HG03432 (cell line): ENCODE results near the gene ABCB11.
"Not testable (repeated sequence)": the region's sequence is repeated elsewhere in the genome, so short reads cannot be mapped to it uniquely, and the experiment has no call there.

ENCODE experiments used
- ATAC-seq: cut with Tn5 transposase; IDR thresholded peaks from one replicate; pipeline ENCODE4 v1.9.1; 2021; ENCODE audit warnings: mild to moderate bottlenecking, moderate library complexity; ENCODE audit not compliant: unreplicated experiment

The ABCB11 gene

GRCh38 chr2:168939918-168940317 lies 91.2 kb downstream of the ABCB11 start:
- peak; percentile 87 for ATAC-seq

- no peak for ATAC-seq
These were observed 92.1 kb downstream of the ABCB11 start for GRCh38 chr2:168939061-168939460.

GRCh38 chr2:168935810-168936581 lies 95.1 kb downstream of the ABCB11 start:
- no peak for ATAC-seq

DNA sequence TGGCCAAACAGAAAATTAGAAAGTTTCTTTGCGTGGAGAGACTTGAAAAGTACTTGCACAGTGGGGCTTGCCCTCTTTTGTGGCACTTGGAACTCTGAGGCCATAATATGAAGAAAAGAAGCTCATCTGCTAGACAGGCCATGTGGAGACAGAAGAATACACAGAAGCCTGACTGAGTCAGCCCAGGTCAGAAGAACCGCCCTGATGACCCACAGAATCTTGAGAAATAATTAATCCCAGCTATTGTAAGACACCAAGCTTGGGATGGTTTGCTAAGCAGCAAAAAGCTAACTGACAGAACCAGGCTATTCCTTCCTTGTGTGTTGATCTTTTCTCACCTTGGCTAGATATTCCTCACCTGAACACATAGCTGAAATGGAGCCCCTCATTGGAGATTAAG lies 96.3 kb downstream of the ABCB11 start:
- no peak for ATAC-seq

DNA sequence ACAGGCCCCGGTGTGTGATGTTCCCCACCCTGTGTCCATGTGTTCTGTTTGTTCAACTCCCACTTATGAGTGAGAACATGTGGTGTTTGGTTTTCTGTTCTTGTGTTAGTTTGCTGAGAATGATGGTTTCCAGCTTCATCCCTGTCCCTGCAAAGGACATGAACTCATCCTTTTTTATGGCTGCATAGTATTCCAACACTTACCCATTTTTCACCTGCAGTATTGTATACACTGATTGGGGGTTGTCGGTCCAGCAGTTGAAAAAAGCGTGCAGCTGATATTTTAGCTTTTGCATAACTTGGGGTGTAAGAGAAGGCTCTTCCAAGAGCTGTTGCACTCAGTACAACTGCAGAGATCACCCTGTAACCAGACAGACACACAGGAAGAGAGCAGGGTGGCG lies 99.0 kb downstream of the ABCB11 start:
- ATAC-seq = not testable (repeated sequence)

DNA sequence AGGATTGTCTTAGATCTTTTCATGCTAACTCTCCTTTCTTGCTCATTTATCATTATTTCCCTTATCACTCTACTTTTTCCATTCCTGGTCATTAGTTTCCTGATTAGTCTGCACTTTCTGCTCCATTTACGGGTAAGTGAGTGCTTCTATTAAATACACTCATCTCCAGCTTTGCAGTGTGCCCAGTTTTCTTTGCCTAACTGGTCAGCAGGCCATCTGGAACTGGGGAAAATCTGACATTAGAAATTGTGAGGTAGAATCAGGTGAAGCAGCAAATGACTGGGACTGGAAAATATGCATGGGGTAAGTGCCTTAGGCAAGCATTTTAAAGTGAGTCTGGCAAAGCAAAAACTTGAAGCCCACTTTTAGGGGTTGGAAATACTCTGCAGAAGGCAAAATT lies 100.9 kb downstream of the ABCB11 start:
- no peak for ATAC-seq

DNA sequence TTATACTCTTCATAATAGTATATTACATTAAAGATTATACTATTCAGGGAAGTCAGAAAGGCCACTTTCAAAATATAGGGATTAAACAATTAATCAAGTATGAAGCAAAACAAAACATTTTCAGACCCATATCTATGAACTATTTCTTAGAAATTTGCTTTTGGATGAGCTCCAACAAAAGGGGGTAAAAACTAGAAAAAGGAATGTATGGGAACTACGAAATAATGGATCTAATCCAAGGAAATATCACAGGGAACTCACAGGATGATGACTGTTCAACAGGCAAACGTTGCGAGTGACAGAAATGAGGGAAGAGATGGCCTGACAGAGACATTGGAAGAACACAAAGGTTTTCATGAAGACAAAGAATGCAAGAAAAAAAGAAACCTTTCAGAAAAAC lies 102.1 kb downstream of the ABCB11 start:
- ATAC-seq = no peak

GRCh38 chr2:168928113-168928831 lies 102.9 kb downstream of the ABCB11 start:
- ATAC-seq = no peak

- ATAC-seq = no peak
These were observed 104.3 kb downstream of the ABCB11 start for GRCh38 chr2:168926621-168927386.

DNA sequence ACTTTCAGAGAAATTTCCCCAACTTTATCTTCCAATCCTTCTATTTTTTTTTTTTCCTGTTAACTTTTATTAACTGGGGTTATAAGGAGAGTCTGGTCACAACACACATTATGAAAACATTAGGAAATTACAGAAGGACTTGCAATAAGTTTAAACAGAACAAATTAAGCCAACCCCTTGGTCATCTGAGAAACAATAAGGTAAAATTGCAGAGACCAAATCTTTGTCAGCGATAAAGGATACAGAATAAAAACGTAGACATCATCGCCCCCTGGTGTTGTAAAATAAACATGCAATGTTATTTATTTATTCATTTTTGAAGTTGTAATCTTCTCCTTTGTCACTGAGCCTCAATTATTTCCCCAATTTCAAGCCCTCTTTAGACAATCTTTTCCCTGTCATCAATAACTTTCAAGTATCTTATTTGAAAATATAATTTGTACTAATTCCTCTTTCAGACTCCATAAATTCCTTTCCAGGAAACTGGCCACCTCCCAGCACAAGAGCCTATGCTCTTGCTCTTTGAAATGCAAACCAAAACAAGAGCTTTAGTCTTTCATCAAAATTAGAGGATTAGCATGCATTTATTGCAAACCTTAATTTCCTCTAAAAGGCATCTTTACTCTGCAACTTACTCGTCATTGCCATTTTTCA lies 110.5 kb downstream of the ABCB11 start:
- no peak for ATAC-seq

DNA sequence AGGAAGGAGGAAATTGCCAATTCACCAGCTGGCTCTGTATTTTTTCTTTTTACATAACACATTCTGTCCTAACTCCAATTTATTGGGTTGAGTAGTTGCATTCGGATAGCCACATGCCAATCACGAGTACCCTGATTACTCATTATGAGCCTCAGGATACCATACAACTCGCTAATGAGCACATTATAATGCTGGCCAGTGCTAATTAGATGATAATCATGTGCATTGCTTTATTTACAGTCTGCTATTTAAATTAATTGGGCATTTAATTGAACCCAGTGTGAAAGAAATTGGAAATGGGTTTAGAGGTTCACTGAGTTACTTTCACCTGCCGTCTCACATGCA lies 114.8 kb downstream of the ABCB11 start:
- no peak for ATAC-seq

GRCh38 chr2:168915441-168916330 lies 115.4 kb downstream of the ABCB11 start:
- ATAC-seq = no peak

DNA sequence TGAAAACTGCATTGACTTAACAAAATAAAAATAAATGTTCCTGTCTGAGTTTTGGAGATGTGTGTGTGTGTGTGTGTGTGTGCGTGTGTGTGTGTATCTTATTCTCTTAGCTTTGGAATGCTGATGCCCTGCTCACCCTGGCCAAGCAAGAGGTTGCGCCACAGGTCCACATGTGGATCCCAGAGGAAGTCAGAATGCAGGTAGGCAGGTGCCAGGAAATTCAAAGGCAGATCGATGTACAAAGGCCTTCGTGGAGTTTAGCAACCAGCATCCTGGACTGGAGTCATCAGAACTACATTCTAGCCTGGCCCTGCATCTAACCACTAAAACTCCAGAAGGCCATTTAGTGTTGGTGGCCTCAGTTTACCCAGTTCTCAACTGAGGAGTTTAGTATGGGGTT lies 117.6 kb downstream of the ABCB11 start:
- no peak for ATAC-seq

GRCh38 chr2:168912901-168913369 lies 118.2 kb downstream of the ABCB11 start:
- ATAC-seq = no peak

- no peak for ATAC-seq
These were observed 118.7 kb downstream of the ABCB11 start for GRCh38 chr2:168912466-168912865.

DNA sequence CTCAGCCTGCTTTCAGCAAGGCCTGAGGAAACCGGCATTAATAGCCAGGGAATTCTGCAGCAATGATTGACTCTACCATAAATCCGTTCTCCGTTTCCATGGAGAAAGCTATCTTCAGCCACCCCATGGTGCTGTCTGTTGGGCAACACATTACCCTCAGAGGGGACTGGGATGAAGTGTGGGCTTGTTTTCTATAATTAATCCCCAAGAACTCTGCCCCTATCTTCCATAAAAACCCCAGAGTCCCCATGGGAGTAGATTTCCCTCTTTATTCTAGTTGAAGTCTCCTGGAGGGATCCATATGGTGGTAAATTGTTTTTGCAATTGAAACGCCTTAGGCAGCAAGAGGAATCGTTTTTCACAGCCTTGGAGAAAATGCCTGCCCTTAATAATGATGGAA lies 120.8 kb downstream of the ABCB11 start:
- no peak for ATAC-seq

DNA sequence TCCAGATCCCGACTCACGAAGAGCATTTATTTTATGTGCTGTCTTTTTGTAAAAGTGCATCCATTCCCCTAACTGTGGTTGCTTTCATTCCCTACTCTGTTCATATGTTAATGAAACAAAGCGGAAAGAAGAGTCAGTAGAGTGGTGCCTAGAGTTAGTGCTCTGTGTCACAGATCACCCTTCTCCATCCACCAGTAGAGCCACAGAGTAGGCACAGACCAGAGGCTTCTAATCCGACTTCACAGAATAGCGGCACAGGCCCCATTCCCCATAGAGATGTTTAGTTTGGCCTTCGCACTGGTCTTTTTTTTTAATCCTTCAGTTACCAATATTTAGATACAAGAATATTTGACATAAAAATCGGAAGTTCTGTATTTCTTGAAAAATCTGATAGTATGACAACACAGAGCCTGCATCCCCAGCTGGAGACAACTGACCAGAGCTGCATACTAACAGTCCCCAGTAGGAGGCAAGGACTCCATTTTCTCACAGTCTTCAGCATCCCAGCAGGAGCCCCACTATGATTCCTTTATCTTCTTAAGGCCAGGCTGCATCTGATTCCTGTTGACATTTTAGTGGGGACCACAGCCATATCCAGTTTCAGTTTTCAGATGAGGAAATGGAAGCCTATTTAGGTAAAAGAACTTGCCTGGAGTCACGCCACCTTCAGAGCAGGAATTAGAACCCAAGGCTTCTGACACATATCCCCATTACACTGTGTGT lies 123.0 kb downstream of the ABCB11 start:
- ATAC-seq = no peak

DNA sequence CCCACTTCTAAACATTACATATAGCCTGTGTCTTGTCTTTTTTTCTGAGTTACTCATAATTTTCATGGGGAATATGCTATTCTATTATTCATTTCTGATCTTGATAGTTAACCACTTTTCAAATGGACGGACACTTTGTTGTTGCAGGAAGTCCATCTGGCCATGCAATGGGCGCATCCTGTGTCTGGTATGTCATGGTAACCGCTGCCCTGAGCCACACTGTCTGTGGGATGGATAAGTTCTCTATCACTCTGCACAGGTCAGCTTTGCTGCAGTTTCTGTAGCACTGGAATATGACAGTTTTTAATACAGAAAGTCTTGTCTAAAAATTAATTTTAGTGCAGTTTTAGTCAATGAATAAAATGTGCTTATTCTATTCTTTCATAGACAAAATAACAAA lies 126.8 kb downstream of the ABCB11 start:
- no peak for ATAC-seq

- ATAC-seq = no peak
These were observed 127.2 kb downstream of the ABCB11 start for GRCh38 chr2:168903888-168904287.

DNA sequence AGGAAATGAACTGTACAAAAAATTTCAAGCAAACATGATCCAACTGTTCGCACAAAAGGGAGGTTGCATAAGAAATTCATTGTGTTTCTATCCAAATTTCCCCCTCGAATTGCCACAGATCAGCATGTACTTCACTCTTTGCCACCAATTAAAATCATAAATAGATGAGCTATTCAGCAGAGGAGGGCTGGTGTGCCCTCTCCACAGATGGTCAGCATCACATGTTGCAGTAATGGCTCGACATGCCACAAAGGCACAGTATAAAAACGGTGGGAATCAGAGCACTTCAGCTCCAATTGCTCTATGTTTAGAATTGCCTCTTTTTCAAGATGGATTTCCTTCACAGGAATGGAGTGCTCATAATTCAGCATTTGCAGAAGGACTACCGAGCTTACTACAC lies 130.1 kb downstream of the ABCB11 start, which contains the start of gene G6PC2:
Gene G6PC2 (plus strand): TSS at position 289 of the 400 bp plus-strand sequence. CDS start 41 bp downstream, at position 330.
- ATAC-seq = no peak
